ENCODE measurements around the gene IFT74.

Gene IFT74

GRCh38 chr9:26955921-26956859 is at the start of gene IFT74:
Gene IFT74 (plus strand): TSS chr9:26956412. CDS start chr9:26961968, 5,556 bp downstream.
- DNase-seq = peak; percentile 92

- no peak for DNase-seq
Observed at GRCh38 chr9:26913138-26913668, 43.0 kb upstream of the IFT74 start.

GRCh38 chr9:26919698-26920097 is 36.5 kb upstream of the IFT74 start:
- DNase-seq = no peak

GRCh38 chr9:26925609-26926008 is 30.6 kb upstream of the IFT74 start:
- no peak for DNase-seq

- DNase-seq = no peak
Observed at GRCh38 chr9:26928902-26929495, 27.2 kb upstream of the IFT74 start.

GRCh38 chr9:26935847-26936246 is 20.4 kb upstream of the IFT74 start:
- no peak for DNase-seq

- no peak for DNase-seq
Observed at GRCh38 chr9:26937816-26938371, 18.3 kb upstream of the IFT74 start.

- DNase-seq = no peak
Observed at GRCh38 chr9:26939955-26940711, 16.1 kb upstream of the IFT74 start.

GRCh38 chr9:26940779-26941178 is 15.4 kb upstream of the IFT74 start:
- DNase-seq = no peak

GRCh38 chr9:26945591-26945990 is 10.6 kb upstream of the IFT74 start:
- DNase-seq = no peak

GRCh38 chr9:26946753-26947727 is 9.2 kb upstream of the IFT74 start, which contains the start of gene PLAA:
Gene PLAA (minus strand): TSS chr9:26947242. CDS start chr9:26947045, 197 bp downstream.
- peak; percentile 84 for DNase-seq

GRCh38 chr9:26947736-26948135 is 8.5 kb upstream of the IFT74 start:
- peak; percentile 37 for DNase-seq

GRCh38 chr9:26949637-26950069 is 6.6 kb upstream of the IFT74 start:
- DNase-seq = no peak

- DNase-seq = no peak
Observed at GRCh38 chr9:26950521-26950920, 5.7 kb upstream of the IFT74 start.

GRCh38 chr9:26951794-26952193 is 4.4 kb upstream of the IFT74 start:
- DNase-seq = no peak

GRCh38 chr9:26954050-26954508 is 2.1 kb upstream of the IFT74 start:
- no peak for DNase-seq

GRCh38 chr9:26955222-26955903 is 849 bp upstream of the IFT74 start:
- no peak for DNase-seq

- no peak for DNase-seq
Observed at GRCh38 chr9:26956860-26957233, 635 bp downstream of the IFT74 start.

- DNase-seq = no peak
Observed at GRCh38 chr9:26971721-26972120, 15.5 kb downstream of the IFT74 start.

GRCh38 chr9:26973989-26974388 is 17.8 kb downstream of the IFT74 start:
- DNase-seq = no peak

GRCh38 chr9:26974927-26975326 is 18.7 kb downstream of the IFT74 start:
- no peak for DNase-seq

Data from stimulated activated CD4-positive, alpha-beta T cell treated with anti-CD3 and anti-CD28 coated beads, Interleukin-4, amount 100 ng/mL, for 1 hour (primary cell).